Sigmoid colon (tissue), 4 donors: Measurements from ENCODE around the gene GPR15.

Experiments
- CTCF ChIP-seq, 4 experiments: fragments of 450-650 bp in 3 of 4; fragments of 200-600 bp in 1 of 4; IDR thresholded peaks; one replicate each; pipeline ENCODE4 v1.5.1; 2016 to 2019; ENCODE audit warnings: antibody characterized with exemption in 4 of 4, mild to moderate bottlenecking in 3 of 4, moderate library complexity in 2 of 4
- EP300 ChIP-seq, 4 donors: sonication (generic); formaldehyde crosslinking; IDR thresholded peaks; one replicate each; pipeline ENCODE4 v1.6.1; 2017; ENCODE audit warnings: antibody characterized with exemption in 4 of 4
- POLR2A ChIP-seq, 2 donors: fragments of 450-650 bp; IDR thresholded peaks; one replicate each; pipeline ENCODE4 v1.6.1; 2016; ENCODE audit warnings: antibody characterized with exemption in 2 of 2, mild to moderate bottlenecking in 2 of 2, moderate library complexity in 2 of 2
- POLR2AphosphoS5 ChIP-seq, 4 donors: sonication (generic); formaldehyde crosslinking; IDR thresholded peaks; one replicate each; pipeline ENCODE4 v1.6.1; 2017; ENCODE audit warnings: antibody characterized with exemption in 4 of 4

GRCh38 chr3:98548544-98548943 is 16.8 kb downstream of the GPR15 start:
- no peak for TF ChIP-seq CTCF (IDR thresholded peaks at IDR 0.05)
- TF ChIP-seq POLR2A (IDR thresholded peaks at IDR 0.05): no peak
- no peak for TF ChIP-seq POLR2AphosphoS5 (IDR thresholded peaks at IDR 0.05)
- no peak for TF ChIP-seq EP300 (IDR thresholded peaks at IDR 0.05)
